ENCODE data around the gene WFDC2. TPM values are rescaled to one million over a fixed set of nuclear protein-coding genes. Genes with fewer than 3 reads are reported as not detected.

Gene WFDC2
- total and polyA plus RNA-seq, 2 of the 13 experiments (the other 11 are each of a cell fraction or from before 2014, with no cell fraction given), result 0.33 TPM; not detected in 1

DNA sequence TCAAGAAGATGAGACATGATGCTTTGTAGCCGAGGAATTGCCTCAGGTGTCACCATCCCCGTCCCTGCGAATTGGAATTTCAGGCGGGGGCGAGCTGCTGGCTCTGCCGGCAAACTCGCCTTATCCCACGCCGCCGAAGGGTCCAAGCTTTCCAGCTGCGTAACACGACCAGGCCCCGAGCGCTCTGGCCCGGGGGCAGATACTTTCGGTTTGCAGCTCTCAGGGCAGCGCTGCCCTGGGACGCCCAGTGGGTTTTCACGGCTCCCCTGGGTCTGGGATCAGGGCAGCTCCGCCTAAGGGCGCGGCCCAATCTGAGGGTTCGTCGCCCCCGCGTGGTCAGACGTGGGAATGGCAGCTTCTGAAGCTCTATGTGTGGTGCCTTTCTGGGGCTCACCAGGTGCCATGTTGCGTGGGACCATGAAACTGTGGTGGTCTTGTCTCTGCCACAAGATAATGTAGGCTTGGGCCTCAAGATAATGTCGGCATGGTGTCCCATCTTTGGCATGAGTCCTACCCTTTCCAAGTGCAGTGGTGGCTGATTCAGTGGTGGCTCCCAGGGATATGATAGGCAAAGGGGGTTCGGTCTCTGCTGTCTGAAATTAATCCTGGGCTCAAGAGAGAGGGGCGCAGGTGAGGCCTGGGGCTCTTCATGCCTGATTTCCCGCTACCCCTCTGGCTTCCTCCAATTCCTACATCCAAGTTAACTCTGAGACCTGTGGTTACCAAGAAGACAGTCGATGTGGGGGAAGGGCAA lies 32.6 kb upstream of the WFDC2 start (continued):
- TF ChIP-seq ZFP36L1 (CRISPR knock-in tag; IDR thresholded peaks at IDR 0.05) (no peak), SUZ12 (IDR thresholded peaks at IDR 0.05; ENCODE audit: low read depth, low read length) (no peak; the same call in 1 of the 2 replicates), ZNF660 (CRISPR knock-in tag; IDR thresholded peaks at IDR 0.05; ENCODE audit: borderline replicate concordance, low read depth) (no peak), SMC3 (IDR thresholded peaks at IDR 0.05; ENCODE audit: low read length) (peak; percentile 89), ZNF431 (CRISPR knock-in tag; IDR thresholded peaks at IDR 0.05; ENCODE audit: borderline replicate concordance, low read depth) (0 out of 2 replicates have a peak, but pooled peaks have one; percentile 25), TFAP4 (IDR thresholded peaks at IDR 0.05; ENCODE audit: borderline replicate concordance, low read depth) (peak; percentile 21; the same call in 1 of the 2 replicates), DNMT1 (CRISPR knock-in tag; IDR thresholded peaks at IDR 0.05) (peak; percentile 81; the same call in 1 of the 2 replicates), GMEB1 (CRISPR knock-in tag; IDR thresholded peaks at IDR 0.05; ENCODE audit: borderline replicate concordance) (0 out of 2 replicates have a peak, but pooled peaks have one; percentile 43), SOX6 (IDR thresholded peaks at IDR 0.05) (no peak), SOX6 (CRISPR knock-in tag; IDR thresholded peaks at IDR 0.05) (peak; percentile 76), ZNF180 (CRISPR knock-in tag; IDR thresholded peaks at IDR 0.05; ENCODE audit: borderline replicate concordance, low read depth) (no peak), PTBP1 (IDR thresholded peaks at IDR 0.05; ENCODE audit: low read depth, low read length, poor library complexity, severe bottlenecking) (peak; percentile 78), TAF1 (CRISPR knock-in tag; IDR thresholded peaks at IDR 0.05) (peak; percentile 52; the same call in 1 of the 2 replicates), STAT6 (CRISPR knock-in tag; IDR thresholded peaks at IDR 0.05; ENCODE audit: borderline replicate concordance) (no peak; the same call in 1 of the 2 replicates), SALL1 (CRISPR knock-in tag; IDR thresholded peaks at IDR 0.05) (peak; percentile 95), XRCC5 (optimal IDR thresholded peaks at IDR 0.05; ENCODE audit: low read length) (peak; percentile 99), ZNF234 (CRISPR knock-in tag; conservative IDR thresholded peaks at IDR 0.05) (no peak), ZFP41 (CRISPR knock-in tag; IDR thresholded peaks at IDR 0.05; ENCODE audit: borderline replicate concordance) (no peak; the same call in 1 of the 2 replicates)
- TF ChIP-seq, protein P1, sequence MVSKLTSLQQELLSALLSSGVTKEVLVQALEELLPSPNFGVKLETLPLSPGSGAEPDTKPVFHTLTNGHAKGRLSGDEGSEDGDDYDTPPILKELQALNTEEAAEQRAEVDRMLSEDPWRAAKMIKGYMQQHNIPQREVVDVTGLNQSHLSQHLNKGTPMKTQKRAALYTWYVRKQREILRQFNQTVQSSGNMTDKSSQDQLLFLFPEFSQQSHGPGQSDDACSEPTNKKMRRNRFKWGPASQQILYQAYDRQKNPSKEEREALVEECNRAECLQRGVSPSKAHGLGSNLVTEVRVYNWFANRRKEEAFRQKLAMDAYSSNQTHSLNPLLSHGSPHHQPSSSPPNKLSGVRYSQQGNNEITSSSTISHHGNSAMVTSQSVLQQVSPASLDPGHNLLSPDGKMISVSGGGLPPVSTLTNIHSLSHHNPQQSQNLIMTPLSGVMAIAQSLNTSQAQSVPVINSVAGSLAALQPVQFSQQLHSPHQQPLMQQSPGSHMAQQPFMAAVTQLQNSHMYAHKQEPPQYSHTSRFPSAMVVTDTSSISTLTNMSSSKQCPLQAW (CRISPR knock-in tag; IDR thresholded peaks at IDR 0.05), result peak; percentile 95
- TF ChIP-seq, protein P2, sequence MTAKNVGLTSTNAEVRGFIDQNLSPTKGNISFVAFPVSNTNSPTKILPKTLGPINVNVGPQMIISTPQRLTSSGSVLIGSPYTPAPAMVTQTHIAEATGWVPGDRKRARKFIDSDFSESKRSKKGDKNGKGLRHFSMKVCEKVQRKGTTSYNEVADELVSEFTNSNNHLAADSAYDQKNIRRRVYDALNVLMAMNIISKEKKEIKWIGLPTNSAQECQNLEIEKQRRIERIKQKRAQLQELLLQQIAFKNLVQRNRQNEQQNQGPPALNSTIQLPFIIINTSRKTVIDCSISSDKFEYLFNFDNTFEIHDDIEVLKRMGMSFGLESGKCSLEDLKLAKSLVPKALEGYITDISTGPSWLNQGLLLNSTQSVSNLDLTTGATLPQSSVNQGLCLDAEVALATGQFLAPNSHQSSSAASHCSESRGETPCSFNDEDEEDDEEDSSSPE (CRISPR knock-in tag; IDR thresholded peaks at IDR 0.05), result peak; percentile 43; the same call in 1 of the 2 replicates

Data from HepG2 (cell line).